H1 (cell line): ENCODE measurements around the gene TTLL5. TPM values are rescaled to one million over a fixed set of nuclear protein-coding genes. Genes with fewer than 3 reads are reported as not detected.

Experiments used
- BACH1 ChIP-seq: IDR thresholded peaks from 2 replicates; pipeline ENCODE4 v1.6.1; 2012; ENCODE audit warnings: low read length, improper control_type of control experiment
- RAD21 ChIP-seq, 2 experiments: IDR thresholded peaks in 1 of 2; conservative IDR thresholded peaks in 1 of 2; 2 replicates each; pipeline ENCODE4 v1.6.1; 2011; ENCODE audit warnings: low read depth in 2 of 2, low read length in 2 of 2, improper control_type of control experiment in 1 of 2, inconsistent platforms in 1 of 2, mild to moderate bottlenecking in 1 of 2, moderate library complexity in 1 of 2
- polyA plus RNA-seq, 7 experiments: library from polyadenylated mRNA; depleted of rRNA in 3 of 7; stranded (reverse) in 5 of 7; unstranded in 2 of 7; fragments of >200 nt in 5 of 7; fragments of 200-250 nt in 2 of 7; gene quantifications; 1 replicate in 5 of 7; 2 replicates in 1 of 7; 4 replicates in 1 of 7; pipeline versions ENCODE4 v1.2.1 to v1.2.3, GENCODE V29; 2011 to 2013; ENCODE audit warnings: missing spikeins in 2 of 7, mixed read lengths in 2 of 7
- total RNA-seq: library from RNA; stranded (reverse); fragmentation: NEBNext Ultra II Directional; extraction: Animal tissue kit (Norgen Biotek cat#: 25700); gene quantifications from 2 replicates; pipeline ENCODE4 v1.2.1, GENCODE V29; 2021

Gene TTLL5
- total and polyA plus RNA-seq, 2 of the 8 experiments (the other 6 are each of a cell fraction or from before 2014, with no cell fraction given), result 16.1 to 45.9 TPM

- TF ChIP-seq BACH1 (no peak), RAD21 (IDR thresholded peaks at IDR 0.05 in 1 of 2, conservative IDR thresholded peaks at IDR 0.05 in 1 of 2; ENCODE audit: low read depth in 2 of 2, low read length in 2 of 2) (no peak)
These were observed 335.4 kb downstream of the TTLL5 start (continued) for GRCh38 chr14:75996488-75996887.
